ENCODE measurements around the gene GUK1.
A peak's percentile ranks its signal among the peaks of the same experiment; 100 is the strongest.

GUK1 gene

GRCh38 chr1:228131766-228132165 lies 8.3 kb upstream of the GUK1 start:
- DNase-seq = no peak

GRCh38 chr1:228134591-228134990 lies 5.5 kb upstream of the GUK1 start:
- DNase-seq = no peak

GRCh38 chr1:228136901-228137300 lies 3.2 kb upstream of the GUK1 start:
- no peak for DNase-seq

GRCh38 chr1:228139406-228139930 lies 611 bp upstream of the GUK1 start:
- DNase-seq = no peak

- no peak for DNase-seq
Measured at GRCh38 chr1:228140724-228141225, 696 bp downstream of the GUK1 start.

- peak; percentile 63 for DNase-seq
Measured at GRCh38 chr1:228141226-228142044, 1.4 kb downstream of the GUK1 start.

- peak; percentile 70 for DNase-seq
Measured at GRCh38 chr1:228142155-228142691, 2.1 kb downstream of the GUK1 start.

- DNase-seq = no peak
Measured at GRCh38 chr1:228142701-228143136, 2.6 kb downstream of the GUK1 start.

GRCh38 chr1:228143480-228144192 lies 3.6 kb downstream of the GUK1 start:
- DNase-seq = no peak

GRCh38 chr1:228144193-228144992 lies 4.3 kb downstream of the GUK1 start:
- DNase-seq = peak; percentile 91

GRCh38 chr1:228144993-228145343 lies 4.9 kb downstream of the GUK1 start:
- no peak for DNase-seq

- no peak for DNase-seq
Measured at GRCh38 chr1:228145463-228146416, 5.7 kb downstream of the GUK1 start.

GRCh38 chr1:228146417-228147150 lies 6.5 kb downstream of the GUK1 start:
- no peak for DNase-seq

GRCh38 chr1:228147151-228147693 lies 7.1 kb downstream of the GUK1 start:
- no peak for DNase-seq

- no peak for DNase-seq
Measured at GRCh38 chr1:228147768-228148167, 7.7 kb downstream of the GUK1 start.

- DNase-seq = no peak
Measured at GRCh38 chr1:228148196-228148861, 8.2 kb downstream of the GUK1 start.

- no peak for DNase-seq
Measured at GRCh38 chr1:228148935-228149405, 8.9 kb downstream of the GUK1 start.

- DNase-seq = peak; percentile 93
Measured at GRCh38 chr1:228149406-228150119, 9.5 kb downstream of the GUK1 start, which contains the start of gene GJC2. Gene GJC2 (plus strand): TSS chr1:228149930. CDS start chr1:228157759, 7,829 bp downstream.

- DNase-seq = peak; percentile 50
Measured at GRCh38 chr1:228150120-228150460, 10.0 kb downstream of the GUK1 start.

Data from NCI-H82 (cell line).